RWPE2 (cell line): ENCODE results near the gene KRT85.

Experiments used
- ATAC-seq: fragments of 200-7000 bp; cut with Tn5 transposase; 3 replicates; pipeline ENCODE4 v1.9.1; 2021; ENCODE audit warnings: low read depth
- DNase-seq: peaks from one replicate; pipeline ENCODE4 v3.0.0-alpha.2; 2020; ENCODE audit warnings: low spot score
- H3K27ac ChIP-seq: fragments of 450-650 bp; 2 replicates; pipeline ENCODE4 v1.5.1; 2017; ENCODE audit warnings: mild to moderate bottlenecking; ENCODE audit not compliant: poor library complexity, severe bottlenecking
- H3K27me3 ChIP-seq: fragments of 250-450 bp; sonication (Bioruptor Pico); 2 replicates; pipeline ENCODE4 v1.5.1; 2021; ENCODE audit warnings: mild to moderate bottlenecking, moderate library complexity; ENCODE audit not compliant: insufficient read depth, poor library complexity, severe bottlenecking
- H3K36me3 ChIP-seq: fragments of 250-450 bp; sonication (Bioruptor Pico); 2 replicates; pipeline ENCODE4 v1.5.1; 2020; ENCODE audit warnings: low read depth, mild to moderate bottlenecking, moderate library complexity
- H3K4me1 ChIP-seq: fragments of 250-450 bp; sonication (Bioruptor Pico); 2 replicates; pipeline ENCODE4 v1.5.1; 2021; ENCODE audit warnings: mild to moderate bottlenecking, moderate library complexity; ENCODE audit not compliant: insufficient read depth, poor library complexity, severe bottlenecking
- H3K4me3 ChIP-seq: fragments of 250-450 bp; sonication (Bioruptor Pico); 2 replicates; pipeline ENCODE4 v1.5.1; 2021; ENCODE audit warnings: mild to moderate bottlenecking, moderate library complexity; ENCODE audit not compliant: severe bottlenecking
- H3K9me3 ChIP-seq: fragments of 250-450 bp; sonication (Bioruptor Pico); 2 replicates; pipeline ENCODE4 v1.5.1; 2021; ENCODE audit warnings: mild to moderate bottlenecking, moderate library complexity; ENCODE audit not compliant: severe bottlenecking
- TF ChIP-seq, protein P1 (sequence below): fragments of 450-650 bp; IDR thresholded peaks from one replicate; pipeline ENCODE4 v1.5.1; 2017; ENCODE audit warnings: mild to moderate bottlenecking, moderate library complexity; ENCODE audit not compliant: poor library complexity, severe bottlenecking

KRT85 gene

DNA sequence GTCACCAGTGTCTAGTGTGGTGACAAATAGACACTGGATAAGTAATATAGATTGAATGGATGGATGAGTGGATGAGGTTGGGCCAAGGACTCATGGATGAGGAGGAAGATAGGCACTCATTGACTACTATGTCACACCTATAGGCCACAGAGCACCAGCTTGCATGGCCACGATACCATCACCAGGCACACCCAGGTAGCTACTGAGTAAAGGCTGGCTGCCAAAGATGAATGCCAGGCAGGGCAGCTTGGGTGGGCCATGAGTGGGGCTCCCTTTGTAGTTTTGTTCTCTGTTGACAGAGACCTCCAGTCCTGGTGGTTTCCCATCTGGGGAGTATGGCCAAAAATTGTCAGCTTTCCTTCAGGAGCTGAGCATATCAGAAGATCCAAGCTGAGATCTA lies 34.9 kb downstream of the KRT85 start:
- ATAC-seq (no peak), DNase-seq (no peak)
- Histone ChIP-seq H3K4me3 (no peak overlapping the region), H3K4me1 (no peaks in the 10 kb centered on the region), H3K27me3 (no peaks in the 10 kb centered on the region), H3K9me3 (peaks cover 3% of the 10 kb centered on the region), H3K36me3 (no peaks in the 10 kb centered on the region), H3K27ac (no peak overlapping the region)
- TF ChIP-seq, protein P1, sequence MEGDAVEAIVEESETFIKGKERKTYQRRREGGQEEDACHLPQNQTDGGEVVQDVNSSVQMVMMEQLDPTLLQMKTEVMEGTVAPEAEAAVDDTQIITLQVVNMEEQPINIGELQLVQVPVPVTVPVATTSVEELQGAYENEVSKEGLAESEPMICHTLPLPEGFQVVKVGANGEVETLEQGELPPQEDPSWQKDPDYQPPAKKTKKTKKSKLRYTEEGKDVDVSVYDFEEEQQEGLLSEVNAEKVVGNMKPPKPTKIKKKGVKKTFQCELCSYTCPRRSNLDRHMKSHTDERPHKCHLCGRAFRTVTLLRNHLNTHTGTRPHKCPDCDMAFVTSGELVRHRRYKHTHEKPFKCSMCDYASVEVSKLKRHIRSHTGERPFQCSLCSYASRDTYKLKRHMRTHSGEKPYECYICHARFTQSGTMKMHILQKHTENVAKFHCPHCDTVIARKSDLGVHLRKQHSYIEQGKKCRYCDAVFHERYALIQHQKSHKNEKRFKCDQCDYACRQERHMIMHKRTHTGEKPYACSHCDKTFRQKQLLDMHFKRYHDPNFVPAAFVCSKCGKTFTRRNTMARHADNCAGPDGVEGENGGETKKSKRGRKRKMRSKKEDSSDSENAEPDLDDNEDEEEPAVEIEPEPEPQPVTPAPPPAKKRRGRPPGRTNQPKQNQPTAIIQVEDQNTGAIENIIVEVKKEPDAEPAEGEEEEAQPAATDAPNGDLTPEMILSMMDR, result no peak

DNA sequence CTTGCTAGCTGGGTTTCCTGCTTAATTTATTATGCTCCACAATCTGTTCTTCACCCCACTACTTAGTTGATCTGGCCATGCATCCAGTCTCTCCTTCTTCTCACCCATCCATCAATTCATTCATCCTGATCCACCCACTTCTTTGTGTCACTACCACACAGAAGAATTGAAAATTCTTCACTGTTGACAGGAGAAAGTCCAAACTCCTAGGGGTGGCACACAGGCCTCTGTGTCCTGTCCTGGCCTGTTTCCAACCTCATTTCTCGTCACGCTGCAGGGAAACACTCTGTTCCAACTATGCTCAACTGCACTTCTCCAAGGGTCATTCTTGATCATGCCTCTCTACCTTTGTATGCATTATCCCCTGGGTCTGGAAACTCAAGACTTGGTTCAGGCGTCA lies 35.4 kb downstream of the KRT85 start:
- H3K9me3 ChIP-seq, result peaks cover 3% of the 10 kb centered on the region
- DNase-seq (no peak), ATAC-seq (no peak)
- TF ChIP-seq, protein P1, result no peak
- no peak overlapping the region for H3K4me3 ChIP-seq
- no peaks in the 10 kb centered on the region for H3K27me3 ChIP-seq
- H3K27ac ChIP-seq, result no peak overlapping the region
- H3K36me3 ChIP-seq, result no peaks in the 10 kb centered on the region
- no peaks in the 10 kb centered on the region for H3K4me1 ChIP-seq

- Histone ChIP-seq H3K27ac (no peak overlapping the region), H3K9me3 (no peaks in the 10 kb centered on the region), H3K36me3 (no peaks in the 10 kb centered on the region), H3K4me1 (no peaks in the 10 kb centered on the region), H3K4me3 (no peak overlapping the region), H3K27me3 (no peaks in the 10 kb centered on the region)
- TF ChIP-seq, protein P1, result no peak
- ATAC-seq (no peak), DNase-seq (no peak)
Observed at GRCh38 chr12:52331039-52331438, 36.2 kb downstream of the KRT85 start.

- no peaks in the 10 kb centered on the region for H3K9me3 ChIP-seq
- no peaks in the 10 kb centered on the region for H3K27me3 ChIP-seq
- H3K36me3 ChIP-seq, result no peaks in the 10 kb centered on the region
- no peak for ATAC-seq
- H3K27ac ChIP-seq, result peak overlapping the region; percentile 17
- TF ChIP-seq, protein P1, result peak; percentile 64
- H3K4me3 ChIP-seq, result no peak overlapping the region
- no peaks in the 10 kb centered on the region for H3K4me1 ChIP-seq
- DNase-seq, result no peak
Observed at GRCh38 chr12:52327830-52328500, 39.3 kb downstream of the KRT85 start.

DNA sequence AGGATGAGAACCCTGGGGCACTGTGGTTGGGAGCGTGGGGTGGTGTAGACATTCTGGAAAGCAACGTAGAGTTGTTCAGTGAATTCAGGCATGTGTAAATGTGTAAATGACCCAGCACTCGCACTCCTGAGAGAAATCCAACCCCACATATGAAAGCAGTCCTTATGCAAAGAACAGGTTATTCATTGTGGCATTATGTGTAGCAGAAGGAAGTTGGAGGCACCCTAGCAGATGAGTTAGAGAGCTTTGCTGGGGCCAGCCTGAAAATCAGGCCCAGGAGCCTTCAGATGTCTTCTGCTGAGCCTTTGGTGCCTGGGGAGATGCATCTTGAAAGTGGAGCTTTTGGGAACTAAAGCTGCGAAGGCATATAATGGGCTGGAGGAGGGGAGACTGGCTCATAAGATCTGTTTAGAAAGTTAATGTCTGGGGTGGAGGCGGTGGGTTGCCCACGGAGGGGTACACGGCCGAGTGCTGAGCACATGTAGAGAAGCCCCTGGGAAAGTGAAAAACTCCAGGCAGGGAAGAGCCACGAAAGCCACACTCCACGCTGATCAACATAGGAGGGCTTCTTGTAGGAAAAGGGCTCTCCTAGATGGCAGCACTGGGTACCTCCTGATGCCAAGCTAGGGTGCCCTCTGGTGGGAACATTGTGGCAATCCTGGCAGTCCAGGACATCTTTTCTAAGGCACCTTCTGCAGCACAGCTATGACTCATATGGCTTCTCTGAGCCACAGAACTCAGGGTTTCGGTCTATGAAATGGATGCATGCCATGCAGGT lies 40.0 kb downstream of the KRT85 start:
- peak; percentile 86 for DNase-seq
- no peaks in the 10 kb centered on the region for H3K9me3 ChIP-seq
- H3K4me1 ChIP-seq, result no peaks in the 10 kb centered on the region
- peak overlapping the region; percentile 17 for H3K27ac ChIP-seq
- TF ChIP-seq, protein P1, result peak; percentile 98
- ATAC-seq, result peak; percentile 95
- no peaks in the 10 kb centered on the region for H3K27me3 ChIP-seq
- no peaks in the 10 kb centered on the region for H3K36me3 ChIP-seq
- no peak overlapping the region for H3K4me3 ChIP-seq
